ENCODE data around the gene NINJ1. TPM values are rescaled to one million over a fixed set of nuclear protein-coding genes. Genes with fewer than 3 reads are reported as not detected.
A peak's percentile ranks its signal among the peaks of the same experiment; 100 is the strongest.

NINJ1 gene
- total and polyA plus RNA-seq, 2 of the 13 experiments (the other 11 are each of a cell fraction or from before 2014, with no cell fraction given) = 81.2 to 92.1 TPM

GRCh38 chr9:93112116-93112863, 21.8 kb downstream of the NINJ1 start (continued):
- TF ChIP-seq ZNF318 (CRISPR knock-in tag; IDR thresholded peaks at IDR 0.05) = peak; percentile 60; the same call in 1 of the 2 replicates
- peak; percentile 69; the same call in 1 of the 2 replicates for TF ChIP-seq FOXO1 (CRISPR knock-in tag; IDR thresholded peaks at IDR 0.05)
- TF ChIP-seq MAX (IDR thresholded peaks at IDR 0.05) = peak; percentile 95
- TF ChIP-seq CCAR2 (optimal IDR thresholded peaks at IDR 0.05; ENCODE audit: low read depth, low read length) = no peak
- no peak for TF ChIP-seq GPBP1L1 (CRISPR knock-in tag; IDR thresholded peaks at IDR 0.05)
- peak; percentile 79 to 84 for TF ChIP-seq NR2F1 (CRISPR knock-in tag; IDR thresholded peaks at IDR 0.05)
- 0 out of 2 replicates have a peak, but pooled peaks have one; percentile 38 for TF ChIP-seq SNAPC5 (CRISPR knock-in tag; IDR thresholded peaks at IDR 0.05; ENCODE audit: borderline replicate concordance)
- TF ChIP-seq CHCHD3 (CRISPR knock-in tag; IDR thresholded peaks at IDR 0.05) = 0 out of 2 replicates have a peak, but pooled peaks have one; percentile 52
- TF ChIP-seq ZNF333 (CRISPR knock-in tag; IDR thresholded peaks at IDR 0.05; ENCODE audit: borderline replicate concordance) = no peak
- TF ChIP-seq MAF1 (CRISPR knock-in tag; IDR thresholded peaks at IDR 0.05; ENCODE audit: borderline replicate concordance) = no peak
- TF ChIP-seq ZNF776 (CRISPR knock-in tag; IDR thresholded peaks at IDR 0.05) = peak; percentile 46; the same call in 1 of the 2 replicates
- peak; percentile 55 to 78; a peak in 3 of 4 replicates for TF ChIP-seq HMGXB4 (CRISPR knock-in tag; IDR thresholded peaks at IDR 0.05; ENCODE audit: borderline replicate concordance in 1 of 2, low read depth in 1 of 2)
- no peak for TF ChIP-seq RNF2 (conservative IDR thresholded peaks at IDR 0.05; ENCODE audit: low read depth)
- TF ChIP-seq ZNF772 (CRISPR knock-in tag; IDR thresholded peaks at IDR 0.05) = peak; percentile 74; the same call in 1 of the 2 replicates
- peak; percentile 82 for TF ChIP-seq ZMYM4 (CRISPR knock-in tag; IDR thresholded peaks at IDR 0.05)
- peak; percentile 60; the same call in 1 of the 2 replicates for TF ChIP-seq ETV5 (CRISPR knock-in tag; IDR thresholded peaks at IDR 0.05; ENCODE audit: borderline replicate concordance)
